ENCODE measurements around the gene CRKL. TPM values are rescaled to one million over a fixed set of nuclear protein-coding genes. Genes with fewer than 3 reads are reported as not detected.

Gene CRKL
- total and polyA plus RNA-seq, 2 of the 4 experiments (the other 2 are of a cell fraction), result 20.6 to 35.5 TPM

GRCh38 chr22:20963201-20964052, 46.2 kb downstream of the CRKL start:
- no peak for DNase-seq
- Histone ChIP-seq H3K79me1 (ENCODE audit: low read depth in 1 of 2, low read length in 2 of 2) (no peaks in the 10 kb centered on the region), H4K91ac (ENCODE audit: insufficient read depth, low read depth, low read length) (no peak overlapping the region), H2BK120ac (ENCODE audit: low read depth, low read length) (no peak overlapping the region), H3K18ac (ENCODE audit: low read depth, low read length) (no peak overlapping the region), H3K56ac (ENCODE audit: extremely low read depth, insufficient read depth, low read length) (no peak overlapping the region), H2AK5ac (ENCODE audit: low read depth, low read length) (no peak overlapping the region), H3K36me3 (ENCODE audit: control insufficient read depth, insufficient read depth, low read length) (no peaks in the 10 kb centered on the region), H3K4ac (ENCODE audit: low read depth, low read length) (no peak overlapping the region), H3K9me3 (ENCODE audit: control insufficient read depth, insufficient read depth, low read length) (no peaks in the 10 kb centered on the region), H3K9ac (ENCODE audit: low read depth, low read length) (no peak overlapping the region), H2AK9ac (replicated peaks; ENCODE audit: low read depth, low read length, poor library complexity) (no peak overlapping the region), H2BK5ac (ENCODE audit: low read depth, low read length, poor library complexity, severe bottlenecking) (no peak overlapping the region), H3K27ac (ENCODE audit: insufficient read depth, low read length) (no peak overlapping the region), H3K4me3 (ENCODE audit: insufficient read depth, low read depth, low read length) (no peak overlapping the region), H4K8ac (ENCODE audit: low read depth in 2 of 2, low read length in 2 of 2) (no peak overlapping the region), H3K14ac (replicated peaks; ENCODE audit: low read depth, low read length) (no peak overlapping the region), H3K4me1 (ENCODE audit: control insufficient read depth, insufficient read depth, low read length) (no peaks in the 10 kb centered on the region), H3K9me1 (ENCODE audit: insufficient read depth, low read length) (no peaks in the 10 kb centered on the region), H3K4me2 (ENCODE audit: low read depth, low read length) (no peak overlapping the region), H2BK20ac (ENCODE audit: low read depth, low read length) (no peak overlapping the region), H4K5ac (ENCODE audit: low read depth, low read length) (no peak overlapping the region), H4K20me1 (ENCODE audit: insufficient read depth, low read length) (no peaks in the 10 kb centered on the region; the same call in 1 of the 2 replicates), H3K23ac (ENCODE audit: low read depth, low read length) (no peak overlapping the region), H3K27me3 (ENCODE audit: control insufficient read depth, insufficient read depth, low read length) (peaks cover 41% of the 10 kb centered on the region), H2BK15ac (ENCODE audit: low read depth, low read length) (no peak overlapping the region), H2AFZ (replicated peaks; ENCODE audit: low read length, poor library complexity) (no peak overlapping the region)
- in situ Hi-C loops (cut with MboI; ENCODE audit: low sequenced_read_pairs), result no loop called here
- no TSS peak for BruUV-seq (replicated peaks)
- dilution Hi-C loops (cut with HindIII; ENCODE audit: low sequenced_read_pairs, unreplicated experiment), result no loop called here
- ChIA-PET CTCF (no interaction called here), POLR2A (ENCODE audit: unreplicated experiment) (no interaction called here)
- ATAC-seq (ENCODE audit: low read depth), result no peak
- 67% methylated on average over 3 of the region's 7 CpGs; no CpG with 5 or more reads in 1 of the 2 experiments for WGBS, 2 experiments (ENCODE audit: extremely low coverage in 2 of 2, insufficient read length in 1 of 2)
- intact Hi-C loops (cut with micrococcal nuclease), result no loop called here
- TF ChIP-seq BHLHE40 (IDR thresholded peaks at IDR 0.05; ENCODE audit: low read depth, low read length), result no peak
- TF ChIP-seq NFE2L2 (IDR thresholded peaks at IDR 0.05; ENCODE audit: low read depth, low read length), result no peak
- no peak for TF ChIP-seq RAD21 (IDR thresholded peaks at IDR 0.05; ENCODE audit: low read length)
- no peak for TF ChIP-seq RFX5 (IDR thresholded peaks at IDR 0.05; ENCODE audit: low read depth, low read length)
- TF ChIP-seq POLR2A (IDR thresholded peaks at IDR 0.05; ENCODE audit: low read depth, low read length), result no peak
- TF ChIP-seq MAZ (IDR thresholded peaks at IDR 0.05; ENCODE audit: borderline replicate concordance, low read depth, low read length), result no peak
- TF ChIP-seq MXI1 (IDR thresholded peaks at IDR 0.05; ENCODE audit: borderline replicate concordance, low read depth, low read length), result no peak
- no peak for TF ChIP-seq RCOR1 (IDR thresholded peaks at IDR 0.05; ENCODE audit: insufficient replicate concordance, low read length)
- TF ChIP-seq CTCF (conservative IDR thresholded peaks at IDR 0.05; ENCODE audit: low read depth, low read length), result no peak
- no peak for TF ChIP-seq CEBPB (IDR thresholded peaks at IDR 0.05; ENCODE audit: low read depth, low read length)
- TF ChIP-seq MAFK (IDR thresholded peaks at IDR 0.05; ENCODE audit: low read depth, low read length), result no peak
- TF ChIP-seq USF2 (IDR thresholded peaks at IDR 0.05; ENCODE audit: low read depth, low read length), result no peak
- TF ChIP-seq CHD1 (IDR thresholded peaks at IDR 0.05; ENCODE audit: low read depth, low read length), result no peak
- TF ChIP-seq SMC3 (IDR thresholded peaks at IDR 0.05; ENCODE audit: low read depth, low read length), result no peak
- TF ChIP-seq ELK1 (IDR thresholded peaks at IDR 0.05; ENCODE audit: borderline replicate concordance, low read depth, low read length), result no peak

All from IMR-90 (cell line).